Fibroblast of villous mesenchyme (primary cell): ENCODE results near the gene JMJD1C. TPM values are rescaled to one million over a fixed set of nuclear protein-coding genes. Genes with fewer than 3 reads are reported as not detected.

Experiments used
- DNase-seq: peaks from one replicate; pipeline ENCODE4 v3.0.0-alpha.2; 2010; ENCODE audit warnings: low read depth
- H3K4me3 ChIP-seq: 2 replicates; pipeline ENCODE4 v1.5.1; 2011; ENCODE audit warnings: low read depth, mild to moderate bottlenecking, low read length
- total RNA-seq: library from RNA; depleted of rRNA; stranded (reverse); fragments of >200 nt; gene quantifications from 2 replicates; pipeline ENCODE4 v1.2.3, GENCODE V29; 2012
- TF ChIP-seq, protein P1 (sequence below): IDR thresholded peaks from 2 replicates; pipeline ENCODE4 v1.5.1; 2012; ENCODE audit warnings: low read depth, mild to moderate bottlenecking, low read length; ENCODE audit not compliant: insufficient read depth

JMJD1C gene
- total RNA-seq, 1 donor = 98.4 TPM

DNA sequence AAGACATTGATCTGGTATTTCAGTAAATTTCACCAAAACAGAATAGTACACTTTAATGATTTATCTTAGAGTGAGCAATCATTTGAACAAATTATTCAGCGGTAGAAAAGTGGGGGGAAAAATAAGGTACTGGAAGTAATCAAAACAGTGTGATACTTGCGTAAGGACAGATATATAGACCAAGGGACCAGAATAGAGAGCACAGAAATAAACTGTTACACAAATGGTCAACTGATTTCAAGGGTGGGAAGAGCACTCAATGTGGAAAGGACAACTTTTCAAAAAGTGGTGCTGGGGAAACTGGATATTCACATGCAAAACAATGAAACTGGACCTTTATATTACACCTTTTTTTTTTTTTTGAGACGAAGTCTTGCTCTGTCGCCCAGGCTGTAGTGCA lies 212.7 kb downstream of the JMJD1C start:
- TF ChIP-seq, protein P1, sequence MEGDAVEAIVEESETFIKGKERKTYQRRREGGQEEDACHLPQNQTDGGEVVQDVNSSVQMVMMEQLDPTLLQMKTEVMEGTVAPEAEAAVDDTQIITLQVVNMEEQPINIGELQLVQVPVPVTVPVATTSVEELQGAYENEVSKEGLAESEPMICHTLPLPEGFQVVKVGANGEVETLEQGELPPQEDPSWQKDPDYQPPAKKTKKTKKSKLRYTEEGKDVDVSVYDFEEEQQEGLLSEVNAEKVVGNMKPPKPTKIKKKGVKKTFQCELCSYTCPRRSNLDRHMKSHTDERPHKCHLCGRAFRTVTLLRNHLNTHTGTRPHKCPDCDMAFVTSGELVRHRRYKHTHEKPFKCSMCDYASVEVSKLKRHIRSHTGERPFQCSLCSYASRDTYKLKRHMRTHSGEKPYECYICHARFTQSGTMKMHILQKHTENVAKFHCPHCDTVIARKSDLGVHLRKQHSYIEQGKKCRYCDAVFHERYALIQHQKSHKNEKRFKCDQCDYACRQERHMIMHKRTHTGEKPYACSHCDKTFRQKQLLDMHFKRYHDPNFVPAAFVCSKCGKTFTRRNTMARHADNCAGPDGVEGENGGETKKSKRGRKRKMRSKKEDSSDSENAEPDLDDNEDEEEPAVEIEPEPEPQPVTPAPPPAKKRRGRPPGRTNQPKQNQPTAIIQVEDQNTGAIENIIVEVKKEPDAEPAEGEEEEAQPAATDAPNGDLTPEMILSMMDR = no peak
- no peak for DNase-seq
- H3K4me3 ChIP-seq = no peak overlapping the region

DNA sequence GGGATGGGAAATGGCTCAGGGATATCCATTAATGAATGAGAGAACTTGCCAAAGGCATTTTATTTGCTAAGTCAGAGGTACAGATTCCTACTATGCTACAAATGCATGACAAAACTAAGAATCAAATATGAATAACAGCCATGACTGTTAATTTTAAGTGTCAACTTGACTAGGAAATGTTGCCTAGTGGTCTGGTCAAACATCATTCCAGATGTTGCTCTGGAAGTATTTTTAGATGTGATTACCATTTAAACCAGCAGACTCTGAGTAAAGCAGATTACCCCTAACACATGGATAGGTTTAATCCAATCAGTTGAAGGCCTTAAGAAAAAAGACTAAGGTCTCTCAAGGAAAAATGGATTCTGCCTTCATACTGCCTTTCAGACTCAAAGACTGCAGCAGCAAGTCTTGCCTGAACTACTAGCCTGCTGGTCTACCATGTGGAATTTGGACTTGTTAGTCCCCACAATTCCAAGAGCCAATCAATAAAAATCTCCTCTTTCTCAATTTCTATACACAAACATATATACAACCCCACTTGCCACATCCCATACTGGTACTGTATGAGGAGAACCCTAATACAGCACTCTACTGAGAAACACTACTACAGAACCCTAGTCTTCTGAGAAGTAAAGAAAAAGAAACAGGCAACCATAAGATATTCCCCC lies 213.5 kb downstream of the JMJD1C start:
- TF ChIP-seq, protein P1 = no peak
- H3K4me3 ChIP-seq = no peak overlapping the region
- no peak for DNase-seq

DNA sequence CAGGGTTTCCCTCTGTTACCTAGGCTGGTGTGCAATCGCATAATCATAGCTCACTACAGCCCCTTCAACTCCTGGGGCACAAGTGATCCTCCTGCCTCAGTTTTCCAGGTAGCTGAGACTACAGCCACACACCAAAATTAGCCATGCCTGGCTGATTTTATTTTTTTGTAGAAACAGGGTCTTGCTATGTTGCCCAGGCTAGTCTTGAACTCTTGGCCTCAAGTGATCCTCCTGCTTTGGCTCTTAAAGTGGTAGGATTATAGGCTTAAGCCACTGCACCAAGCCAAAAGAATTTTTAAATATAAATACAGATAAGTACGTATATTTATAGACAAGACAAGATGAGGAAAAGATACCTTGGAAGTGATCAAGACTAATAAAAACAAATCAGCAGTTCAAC lies 215.7 kb downstream of the JMJD1C start:
- TF ChIP-seq, protein P1 = no peak
- peak; percentile 49 for DNase-seq
- no peak overlapping the region for H3K4me3 ChIP-seq

DNA sequence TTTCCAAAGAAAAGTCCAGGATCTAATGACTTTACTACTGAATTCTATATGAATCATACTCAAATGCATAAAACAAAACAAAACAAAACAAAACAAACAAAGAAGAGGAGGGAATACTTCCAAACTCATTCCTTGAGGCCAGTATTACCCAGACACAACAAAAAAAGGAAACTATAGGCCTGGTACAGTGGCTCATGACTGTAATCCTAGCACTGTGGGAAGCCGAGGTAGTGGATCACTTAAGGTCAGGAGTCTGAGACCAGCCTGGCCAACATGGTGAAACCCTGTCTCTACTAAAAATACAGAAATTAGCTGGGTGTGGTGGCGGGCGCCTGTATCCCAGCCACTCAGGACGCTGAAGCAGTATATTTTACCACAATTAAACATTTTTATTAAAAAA lies 218.0 kb downstream of the JMJD1C start:
- peak; percentile 49 for DNase-seq
- H3K4me3 ChIP-seq = no peak overlapping the region

GRCh38 chr10:63246356-63246755 lies 219.4 kb downstream of the JMJD1C start:
- TF ChIP-seq, protein P1 = no peak
- no peak for DNase-seq
- no peak overlapping the region for H3K4me3 ChIP-seq

More for the DNA sequence above, 218.0 kb downstream of the JMJD1C start:
- TF ChIP-seq, protein P1 = no peak

GRCh38 chr10:63241841-63242281 lies 223.9 kb downstream of the JMJD1C start:
- TF ChIP-seq, protein P1 = no peak
- no peak for DNase-seq
- no peak overlapping the region for H3K4me3 ChIP-seq

- DNase-seq = no peak
- TF ChIP-seq, protein P1 = no peak
- H3K4me3 ChIP-seq = no peak overlapping the region
These were observed 225.0 kb downstream of the JMJD1C start for GRCh38 chr10:63240807-63241206.
